Uterus (tissue), 2 donors: ENCODE results near the gene CHKA.

Experiments
- CTCF ChIP-seq, 4 experiments: fragments of 200-600 bp in 2 of 4; fragments of 450-650 bp in 2 of 4; sonication (generic) in 2 of 4; IDR thresholded peaks; one replicate each; pipeline ENCODE4 v1.5.1; 2016 to 2019; ENCODE audit warnings: antibody characterized with exemption in 4 of 4, mild to moderate bottlenecking in 2 of 4, moderate library complexity in 1 of 4
- POLR2A ChIP-seq, 2 donors: fragments of 450-650 bp; IDR thresholded peaks; one replicate each; pipeline ENCODE4 v1.6.1; 2016; ENCODE audit warnings: antibody characterized with exemption in 2 of 2, mild to moderate bottlenecking in 1 of 2, moderate library complexity in 1 of 2

GRCh38 chr11:68133761-68134160 lies 12.6 kb upstream of the CHKA start:
- TF ChIP-seq CTCF (IDR thresholded peaks at IDR 0.05) (no peak), POLR2A (IDR thresholded peaks at IDR 0.05) (no peak)
